HG02759 (cell line): ENCODE measurements around the gene TGFBRAP1.
A peak's percentile ranks its signal among the peaks of the same experiment; 100 is the strongest.

Experiments
- ATAC-seq: cut with Tn5 transposase; IDR thresholded peaks from one replicate; pipeline ENCODE4 v1.9.1; 2021; ENCODE audit warnings: mild to moderate bottlenecking, moderate library complexity; ENCODE audit not compliant: unreplicated experiment

Gene TGFBRAP1

GRCh38 chr2:105317937-105318336, 11.6 kb downstream of the TGFBRAP1 start:
- no peak for ATAC-seq

GRCh38 chr2:105315314-105315713, 14.2 kb downstream of the TGFBRAP1 start:
- ATAC-seq, result peak; percentile 70

GRCh38 chr2:105313877-105314276, 15.7 kb downstream of the TGFBRAP1 start:
- ATAC-seq, result no peak

- ATAC-seq, result no peak
Observed at GRCh38 chr2:105309147-105309545, 20.4 kb downstream of the TGFBRAP1 start.

- no peak for ATAC-seq
Observed at GRCh38 chr2:105308382-105309146, 21.0 kb downstream of the TGFBRAP1 start.

GRCh38 chr2:105307962-105308361, 21.6 kb downstream of the TGFBRAP1 start:
- no peak for ATAC-seq

GRCh38 chr2:105307550-105307949, 22.0 kb downstream of the TGFBRAP1 start:
- no peak for ATAC-seq

GRCh38 chr2:105307146-105307545, 22.4 kb downstream of the TGFBRAP1 start:
- no peak for ATAC-seq

GRCh38 chr2:105301646-105302045, 27.9 kb downstream of the TGFBRAP1 start:
- no peak for ATAC-seq

GRCh38 chr2:105299290-105299689, 30.2 kb downstream of the TGFBRAP1 start:
- ATAC-seq, result no peak

- ATAC-seq, result no peak
Observed at GRCh38 chr2:105298017-105298416, 31.5 kb downstream of the TGFBRAP1 start.

- ATAC-seq, result no peak
Observed at GRCh38 chr2:105297216-105297615, 32.3 kb downstream of the TGFBRAP1 start.

- ATAC-seq, result no peak
Observed at GRCh38 chr2:105296017-105296611, 33.4 kb downstream of the TGFBRAP1 start.

GRCh38 chr2:105294844-105295481, 34.6 kb downstream of the TGFBRAP1 start:
- no peak for ATAC-seq

GRCh38 chr2:105294046-105294445, 35.5 kb downstream of the TGFBRAP1 start:
- no peak for ATAC-seq

- no peak for ATAC-seq
Observed at GRCh38 chr2:105291981-105292380, 37.6 kb downstream of the TGFBRAP1 start.

GRCh38 chr2:105290981-105291660, 38.4 kb downstream of the TGFBRAP1 start:
- no peak for ATAC-seq

GRCh38 chr2:105288133-105288532, 41.4 kb downstream of the TGFBRAP1 start:
- ATAC-seq, result no peak

- no peak for ATAC-seq
Observed at GRCh38 chr2:105287692-105288091, 41.8 kb downstream of the TGFBRAP1 start.

GRCh38 chr2:105283532-105283931, 46.0 kb downstream of the TGFBRAP1 start:
- no peak for ATAC-seq

- ATAC-seq, result no peak
Observed at GRCh38 chr2:105280281-105280680, 49.3 kb downstream of the TGFBRAP1 start.
